Neural cell (in vitro differentiated cells): ENCODE measurements around the gene PRIM1. TPM values are rescaled to one million over a fixed set of nuclear protein-coding genes. Genes with fewer than 3 reads are reported as not detected.
A peak's percentile ranks its signal among the peaks of the same experiment; 100 is the strongest.

Source experiments
- H2AFZ ChIP-seq: fragments of 200-600, 300-800 bp; sonication (generic), shearing (Covaris generic); 2 replicates; pipeline ENCODE4 v1.6.0; 2014; ENCODE audit warnings: low read depth, mild to moderate bottlenecking, antibody characterized with exemption, low read length, moderate library complexity
- H3F3A ChIP-seq: fragments of 200-600 bp; shearing (Covaris generic); 2 replicates; pipeline ENCODE4 v1.6.1; 2016; ENCODE audit warnings: mild to moderate bottlenecking, moderate library complexity, mixed read lengths, antibody characterized with exemption, low read length; ENCODE audit not compliant: insufficient read depth, poor library complexity, severe bottlenecking
- H3K27ac ChIP-seq: fragments of 200-600, 300-800 bp; sonication (generic), shearing (Covaris generic); 2 replicates; pipeline ENCODE4 v1.5.1; 2014; ENCODE audit warnings: mild to moderate bottlenecking, low read length, moderate library complexity
- H3K27me3 ChIP-seq: fragments of 300-800, 200-600 bp; sonication (generic), shearing (Covaris generic); 2 replicates; pipeline ENCODE4 v1.6.0; 2014; ENCODE audit warnings: mild to moderate bottlenecking, low read depth, low read length, moderate library complexity; ENCODE audit not compliant: insufficient read depth
- H3K36me3 ChIP-seq: fragments of 300-800, 200-600 bp; sonication (generic), shearing (Covaris generic); 2 replicates; pipeline ENCODE4 v1.5.1; 2014; ENCODE audit warnings: mild to moderate bottlenecking, antibody characterized with exemption, low read length, moderate library complexity; ENCODE audit not compliant: insufficient read depth
- H3K4me2 ChIP-seq: fragments of 300-800, 200-600 bp; sonication (generic), shearing (Covaris generic); 2 replicates; pipeline ENCODE4 v1.6.0; 2014; ENCODE audit warnings: mild to moderate bottlenecking, low read length
- H3K4me3 ChIP-seq: fragments of 300-800, 200-600 bp; sonication (generic), shearing (Covaris generic); 2 replicates; pipeline ENCODE4 v1.5.1; 2014; ENCODE audit warnings: mild to moderate bottlenecking, low read length, moderate library complexity
- H3K79me2 ChIP-seq: fragments of 200-600 bp; shearing (Covaris generic); replicated peaks from 2 replicates; pipeline ENCODE4 v1.6.0; 2014; ENCODE audit warnings: mild to moderate bottlenecking, low read length, moderate library complexity; ENCODE audit not compliant: insufficient read depth
- H3K9ac ChIP-seq: fragments of 300-800, 200-600 bp; sonication (generic), shearing (Covaris generic); 2 replicates; pipeline ENCODE4 v1.6.1; 2016; ENCODE audit warnings: mild to moderate bottlenecking, low read length, mixed read lengths
- H3K9me2 ChIP-seq: fragments of 200-600 bp; shearing (Covaris generic); 2 replicates; pipeline ENCODE4 v1.6.1; 2016; ENCODE audit warnings: mild to moderate bottlenecking, low read length, mixed read lengths; ENCODE audit not compliant: insufficient read depth
- H3K9me3 ChIP-seq: fragments of 200-600, 300-800 bp; sonication (generic), shearing (Covaris generic); 2 replicates; pipeline ENCODE4 v1.6.1; 2016; ENCODE audit warnings: mild to moderate bottlenecking, mixed run types, low read length, moderate library complexity, mixed read lengths
- H4K20me1 ChIP-seq: fragments of 200-600 bp; shearing (Covaris generic); 2 replicates; pipeline ENCODE4 v1.6.1; 2016; ENCODE audit warnings: mild to moderate bottlenecking, mixed run types; ENCODE audit not compliant: insufficient read depth
- EP300 ChIP-seq: fragments of 450-650 bp; conservative IDR thresholded peaks from 2 replicates; pipeline ENCODE4 v1.6.1; 2014; ENCODE audit warnings: antibody characterized with exemption, mild to moderate bottlenecking, moderate library complexity; ENCODE audit not compliant: poor library complexity, severe bottlenecking
- EZH2 ChIP-seq: fragments of 200-600, 300-800 bp; shearing (Covaris generic), sonication (generic); IDR thresholded peaks from 2 replicates; pipeline ENCODE4 v1.6.1; 2014; ENCODE audit warnings: antibody characterized with exemption, low read length, borderline replicate concordance, mild to moderate bottlenecking; ENCODE audit not compliant: insufficient read depth, poor library complexity, severe bottlenecking
- MXI1 ChIP-seq: fragments of 450-650 bp; conservative IDR thresholded peaks from 2 replicates; pipeline ENCODE4 v1.6.1; 2014; ENCODE audit warnings: antibody characterized with exemption, mild to moderate bottlenecking; ENCODE audit not compliant: poor library complexity, severe bottlenecking
- POLR2AphosphoS5 ChIP-seq: IDR thresholded peaks from 2 replicates; pipeline ENCODE4 v1.6.1; 2012
- RAD21 ChIP-seq: fragments of 450-650 bp; conservative IDR thresholded peaks from 2 replicates; pipeline ENCODE4 v1.6.1; 2014; ENCODE audit warnings: antibody characterized with exemption, mild to moderate bottlenecking, moderate library complexity
- SMC3 ChIP-seq: fragments of 450-650 bp; conservative IDR thresholded peaks from 2 replicates; pipeline ENCODE4 v1.6.1; 2014; ENCODE audit warnings: antibody characterized with exemption, mild to moderate bottlenecking, moderate library complexity; ENCODE audit not compliant: poor library complexity
- TAF1 ChIP-seq: IDR thresholded peaks from 2 replicates; pipeline ENCODE4 v1.6.1; 2012; ENCODE audit warnings: low read depth
- polyA plus RNA-seq: library from polyadenylated mRNA; depleted of rRNA; stranded (reverse); fragments of >200 nt; gene quantifications from 2 replicates; pipeline ENCODE4 v1.2.3, GENCODE V29; 2014
- TF ChIP-seq, protein P1 (sequence below): fragments of 450-650 bp; IDR thresholded peaks from 2 replicates; pipeline ENCODE4 v1.5.1; 2014; ENCODE audit warnings: antibody characterized with exemption, mild to moderate bottlenecking, moderate library complexity; ENCODE audit not compliant: poor library complexity, severe bottlenecking
- TF ChIP-seq, protein P2 (sequence below): IDR thresholded peaks from 2 replicates; pipeline ENCODE4 v1.6.1; 2012; ENCODE audit warnings: borderline replicate concordance

PRIM1 gene
- polyA plus RNA-seq, 1 donor from 2014 or later, result 36.1 TPM

DNA sequence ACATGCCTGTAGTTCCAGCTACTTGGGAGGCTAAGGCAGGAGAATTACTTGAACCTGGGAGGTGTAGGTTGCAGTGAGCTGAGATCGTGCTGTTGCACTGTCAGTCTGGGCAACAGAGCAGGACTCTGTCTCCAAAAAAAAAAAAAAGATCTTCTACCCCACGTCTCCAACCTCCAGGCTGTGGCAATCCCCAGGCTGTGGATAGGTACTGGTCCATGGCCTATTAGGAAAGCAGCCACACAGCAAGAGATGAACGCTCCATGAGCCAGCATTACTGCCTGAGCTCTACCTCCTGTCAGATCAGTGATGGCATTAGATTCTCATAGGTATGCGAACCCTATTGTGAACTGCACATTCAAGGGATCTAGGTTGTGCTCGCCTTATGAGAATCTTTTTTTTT, 58.0 kb downstream of the PRIM1 start:
- Histone ChIP-seq H3K4me2 (no peak overlapping the region), H2AFZ (no peak overlapping the region), H3K27me3 (no peaks in the 10 kb centered on the region), H3F3A (peaks cover under 1% of the 10 kb centered on the region), H3K4me3 (no peak overlapping the region), H3K9me3 (no peaks in the 10 kb centered on the region), H3K9ac (no peak overlapping the region), H3K79me2 (no peaks in the 10 kb centered on the region), H3K27ac (no peak overlapping the region), H4K20me1 (no peaks in the 10 kb centered on the region), H3K36me3 (no peaks in the 10 kb centered on the region), H3K9me2 (no peaks in the 10 kb centered on the region)
- TF ChIP-seq, protein P1, sequence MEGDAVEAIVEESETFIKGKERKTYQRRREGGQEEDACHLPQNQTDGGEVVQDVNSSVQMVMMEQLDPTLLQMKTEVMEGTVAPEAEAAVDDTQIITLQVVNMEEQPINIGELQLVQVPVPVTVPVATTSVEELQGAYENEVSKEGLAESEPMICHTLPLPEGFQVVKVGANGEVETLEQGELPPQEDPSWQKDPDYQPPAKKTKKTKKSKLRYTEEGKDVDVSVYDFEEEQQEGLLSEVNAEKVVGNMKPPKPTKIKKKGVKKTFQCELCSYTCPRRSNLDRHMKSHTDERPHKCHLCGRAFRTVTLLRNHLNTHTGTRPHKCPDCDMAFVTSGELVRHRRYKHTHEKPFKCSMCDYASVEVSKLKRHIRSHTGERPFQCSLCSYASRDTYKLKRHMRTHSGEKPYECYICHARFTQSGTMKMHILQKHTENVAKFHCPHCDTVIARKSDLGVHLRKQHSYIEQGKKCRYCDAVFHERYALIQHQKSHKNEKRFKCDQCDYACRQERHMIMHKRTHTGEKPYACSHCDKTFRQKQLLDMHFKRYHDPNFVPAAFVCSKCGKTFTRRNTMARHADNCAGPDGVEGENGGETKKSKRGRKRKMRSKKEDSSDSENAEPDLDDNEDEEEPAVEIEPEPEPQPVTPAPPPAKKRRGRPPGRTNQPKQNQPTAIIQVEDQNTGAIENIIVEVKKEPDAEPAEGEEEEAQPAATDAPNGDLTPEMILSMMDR, result no peak
- TF ChIP-seq, protein P2, sequence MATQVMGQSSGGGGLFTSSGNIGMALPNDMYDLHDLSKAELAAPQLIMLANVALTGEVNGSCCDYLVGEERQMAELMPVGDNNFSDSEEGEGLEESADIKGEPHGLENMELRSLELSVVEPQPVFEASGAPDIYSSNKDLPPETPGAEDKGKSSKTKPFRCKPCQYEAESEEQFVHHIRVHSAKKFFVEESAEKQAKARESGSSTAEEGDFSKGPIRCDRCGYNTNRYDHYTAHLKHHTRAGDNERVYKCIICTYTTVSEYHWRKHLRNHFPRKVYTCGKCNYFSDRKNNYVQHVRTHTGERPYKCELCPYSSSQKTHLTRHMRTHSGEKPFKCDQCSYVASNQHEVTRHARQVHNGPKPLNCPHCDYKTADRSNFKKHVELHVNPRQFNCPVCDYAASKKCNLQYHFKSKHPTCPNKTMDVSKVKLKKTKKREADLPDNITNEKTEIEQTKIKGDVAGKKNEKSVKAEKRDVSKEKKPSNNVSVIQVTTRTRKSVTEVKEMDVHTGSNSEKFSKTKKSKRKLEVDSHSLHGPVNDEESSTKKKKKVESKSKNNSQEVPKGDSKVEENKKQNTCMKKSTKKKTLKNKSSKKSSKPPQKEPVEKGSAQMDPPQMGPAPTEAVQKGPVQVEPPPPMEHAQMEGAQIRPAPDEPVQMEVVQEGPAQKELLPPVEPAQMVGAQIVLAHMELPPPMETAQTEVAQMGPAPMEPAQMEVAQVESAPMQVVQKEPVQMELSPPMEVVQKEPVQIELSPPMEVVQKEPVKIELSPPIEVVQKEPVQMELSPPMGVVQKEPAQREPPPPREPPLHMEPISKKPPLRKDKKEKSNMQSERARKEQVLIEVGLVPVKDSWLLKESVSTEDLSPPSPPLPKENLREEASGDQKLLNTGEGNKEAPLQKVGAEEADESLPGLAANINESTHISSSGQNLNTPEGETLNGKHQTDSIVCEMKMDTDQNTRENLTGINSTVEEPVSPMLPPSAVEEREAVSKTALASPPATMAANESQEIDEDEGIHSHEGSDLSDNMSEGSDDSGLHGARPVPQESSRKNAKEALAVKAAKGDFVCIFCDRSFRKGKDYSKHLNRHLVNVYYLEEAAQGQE, result no peak
- TF ChIP-seq SMC3, result no peak
- TF ChIP-seq MXI1, result no peak
- TF ChIP-seq TAF1, result no peak
- TF ChIP-seq RAD21, result no peak
- no peak for TF ChIP-seq EZH2
- TF ChIP-seq EP300, result no peak
- no peak for TF ChIP-seq POLR2AphosphoS5

DNA sequence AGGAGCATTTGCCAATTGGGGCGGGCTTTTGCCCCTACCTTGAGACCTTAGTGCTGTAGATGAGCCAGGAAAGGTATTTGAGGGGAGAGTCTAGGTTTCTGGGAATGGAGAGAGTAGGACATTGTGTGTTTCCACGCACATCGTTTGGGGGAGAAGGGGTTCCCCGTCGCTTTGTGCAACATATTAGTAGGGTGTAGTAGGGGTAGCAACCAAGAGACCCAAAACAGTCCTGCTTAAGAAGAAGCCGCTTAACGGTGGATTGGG, 63.3 kb downstream of the PRIM1 start:
- Histone ChIP-seq H3K4me2 (peak overlapping the region; percentile 38), H3K79me2 (peaks cover 34% of the 10 kb centered on the region), H4K20me1 (no peaks in the 10 kb centered on the region), H3K9me2 (no peaks in the 10 kb centered on the region), H3K9me3 (no peaks in the 10 kb centered on the region), H3K27me3 (no peaks in the 10 kb centered on the region), H3K4me3 (peak overlapping the region; percentile 77), H3F3A (peaks cover 5% of the 10 kb centered on the region), H3K9ac (peak overlapping the region; percentile 86), H3K36me3 (no peaks in the 10 kb centered on the region), H3K27ac (peak overlapping the region; percentile 96), H2AFZ (peak overlapping the region; percentile 79)
- TF ChIP-seq SMC3, result no peak
- TF ChIP-seq, protein P2, result no peak
- TF ChIP-seq TAF1, result no peak
- TF ChIP-seq MXI1, result no peak
- TF ChIP-seq, protein P1, result no peak
- TF ChIP-seq EZH2, result no peak
- TF ChIP-seq RAD21, result no peak
- no peak for TF ChIP-seq EP300
- no peak for TF ChIP-seq POLR2AphosphoS5
